ENCODE measurements around the gene RAB10. TPM values are rescaled to one million over a fixed set of nuclear protein-coding genes. Genes with fewer than 3 reads are reported as not detected.

Gene RAB10
- total and polyA plus RNA-seq, 2 of the 13 experiments (the other 11 are each of a cell fraction or from before 2014, with no cell fraction given) = 48.2 to 120 TPM

DNA sequence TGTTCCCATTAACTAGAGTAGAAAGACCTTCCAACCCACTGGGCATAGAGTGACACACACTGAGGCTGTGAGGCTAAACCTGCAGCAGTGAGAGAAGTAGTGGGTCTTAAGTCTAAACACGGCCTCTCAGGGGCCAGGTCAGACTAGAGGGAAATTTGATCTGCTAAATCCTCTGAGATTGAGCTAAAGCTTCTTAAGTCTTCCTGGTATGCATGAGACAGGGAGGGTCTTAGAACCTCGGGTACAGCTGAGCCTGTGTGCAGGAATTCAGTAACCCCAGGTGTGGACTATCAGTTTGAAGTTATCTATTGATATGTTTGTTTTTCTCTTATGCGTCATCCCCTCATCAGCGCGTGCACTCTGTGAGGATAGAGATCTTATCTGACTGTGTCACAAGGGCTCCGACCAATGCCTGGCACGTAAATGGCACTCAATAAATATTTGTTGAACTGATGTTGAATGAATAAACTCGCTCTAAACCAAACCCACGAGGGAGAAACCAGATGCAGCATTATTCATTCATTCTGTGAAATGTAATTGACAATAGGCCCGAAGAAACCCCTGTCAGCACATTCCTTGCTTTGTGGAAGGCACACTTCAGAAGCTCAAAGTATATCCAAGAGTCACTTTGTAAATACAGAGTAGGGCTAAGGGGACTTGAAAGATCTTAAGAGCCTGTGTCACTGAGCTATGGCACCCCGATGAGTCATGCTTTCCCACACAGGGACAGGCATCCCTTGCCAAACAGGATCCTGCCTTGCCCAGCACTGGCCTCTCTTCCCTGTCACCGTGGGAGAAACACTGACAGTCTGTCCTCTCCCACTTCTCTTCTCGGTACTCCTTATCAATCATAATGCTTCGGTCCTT lies 21.7 kb upstream of the RAB10 start (continued):
- TF ChIP-seq, protein P1, sequence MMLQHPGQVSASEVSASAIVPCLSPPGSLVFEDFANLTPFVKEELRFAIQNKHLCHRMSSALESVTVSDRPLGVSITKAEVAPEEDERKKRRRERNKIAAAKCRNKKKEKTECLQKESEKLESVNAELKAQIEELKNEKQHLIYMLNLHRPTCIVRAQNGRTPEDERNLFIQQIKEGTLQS (CRISPR knock-in tag; IDR thresholded peaks at IDR 0.05) = peak; percentile 91
- TF ChIP-seq TBP (CRISPR knock-in tag; IDR thresholded peaks at IDR 0.05) = no peak
- TF ChIP-seq, protein P2, sequence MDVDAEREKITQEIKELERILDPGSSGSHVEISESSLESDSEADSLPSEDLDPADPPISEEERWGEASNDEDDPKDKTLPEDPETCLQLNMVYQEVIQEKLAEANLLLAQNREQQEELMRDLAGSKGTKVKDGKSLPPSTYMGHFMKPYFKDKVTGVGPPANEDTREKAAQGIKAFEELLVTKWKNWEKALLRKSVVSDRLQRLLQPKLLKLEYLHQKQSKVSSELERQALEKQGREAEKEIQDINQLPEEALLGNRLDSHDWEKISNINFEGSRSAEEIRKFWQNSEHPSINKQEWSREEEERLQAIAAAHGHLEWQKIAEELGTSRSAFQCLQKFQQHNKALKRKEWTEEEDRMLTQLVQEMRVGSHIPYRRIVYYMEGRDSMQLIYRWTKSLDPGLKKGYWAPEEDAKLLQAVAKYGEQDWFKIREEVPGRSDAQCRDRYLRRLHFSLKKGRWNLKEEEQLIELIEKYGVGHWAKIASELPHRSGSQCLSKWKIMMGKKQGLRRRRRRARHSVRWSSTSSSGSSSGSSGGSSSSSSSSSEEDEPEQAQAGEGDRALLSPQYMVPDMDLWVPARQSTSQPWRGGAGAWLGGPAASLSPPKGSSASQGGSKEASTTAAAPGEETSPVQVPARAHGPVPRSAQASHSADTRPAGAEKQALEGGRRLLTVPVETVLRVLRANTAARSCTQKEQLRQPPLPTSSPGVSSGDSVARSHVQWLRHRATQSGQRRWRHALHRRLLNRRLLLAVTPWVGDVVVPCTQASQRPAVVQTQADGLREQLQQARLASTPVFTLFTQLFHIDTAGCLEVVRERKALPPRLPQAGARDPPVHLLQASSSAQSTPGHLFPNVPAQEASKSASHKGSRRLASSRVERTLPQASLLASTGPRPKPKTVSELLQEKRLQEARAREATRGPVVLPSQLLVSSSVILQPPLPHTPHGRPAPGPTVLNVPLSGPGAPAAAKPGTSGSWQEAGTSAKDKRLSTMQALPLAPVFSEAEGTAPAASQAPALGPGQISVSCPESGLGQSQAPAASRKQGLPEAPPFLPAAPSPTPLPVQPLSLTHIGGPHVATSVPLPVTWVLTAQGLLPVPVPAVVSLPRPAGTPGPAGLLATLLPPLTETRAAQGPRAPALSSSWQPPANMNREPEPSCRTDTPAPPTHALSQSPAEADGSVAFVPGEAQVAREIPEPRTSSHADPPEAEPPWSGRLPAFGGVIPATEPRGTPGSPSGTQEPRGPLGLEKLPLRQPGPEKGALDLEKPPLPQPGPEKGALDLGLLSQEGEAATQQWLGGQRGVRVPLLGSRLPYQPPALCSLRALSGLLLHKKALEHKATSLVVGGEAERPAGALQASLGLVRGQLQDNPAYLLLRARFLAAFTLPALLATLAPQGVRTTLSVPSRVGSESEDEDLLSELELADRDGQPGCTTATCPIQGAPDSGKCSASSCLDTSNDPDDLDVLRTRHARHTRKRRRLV (CRISPR knock-in tag; IDR thresholded peaks at IDR 0.05) = no peak
- no peak for TF ChIP-seq DMAP1 (CRISPR knock-in tag; IDR thresholded peaks at IDR 0.05)
- no peak; the same call in 1 of the 2 replicates for TF ChIP-seq ZNF7 (CRISPR knock-in tag; IDR thresholded peaks at IDR 0.05)
- TF ChIP-seq ZNF136 (CRISPR knock-in tag; IDR thresholded peaks at IDR 0.05; ENCODE audit: low read depth) = 0 out of 2 replicates have a peak, but pooled peaks have one; percentile 71
- no peak for TF ChIP-seq ZBTB20 (CRISPR knock-in tag; IDR thresholded peaks at IDR 0.05; ENCODE audit: borderline replicate concordance, low read depth)
- no peak for TF ChIP-seq POGZ (CRISPR knock-in tag; IDR thresholded peaks at IDR 0.05)
- no peak for TF ChIP-seq PHF5A (CRISPR knock-in tag; IDR thresholded peaks at IDR 0.05; ENCODE audit: low read depth, unreplicated experiment)
- TF ChIP-seq SMARCE1 (IDR thresholded peaks at IDR 0.05; ENCODE audit: borderline replicate concordance) = no peak
- TF ChIP-seq, protein P3, sequence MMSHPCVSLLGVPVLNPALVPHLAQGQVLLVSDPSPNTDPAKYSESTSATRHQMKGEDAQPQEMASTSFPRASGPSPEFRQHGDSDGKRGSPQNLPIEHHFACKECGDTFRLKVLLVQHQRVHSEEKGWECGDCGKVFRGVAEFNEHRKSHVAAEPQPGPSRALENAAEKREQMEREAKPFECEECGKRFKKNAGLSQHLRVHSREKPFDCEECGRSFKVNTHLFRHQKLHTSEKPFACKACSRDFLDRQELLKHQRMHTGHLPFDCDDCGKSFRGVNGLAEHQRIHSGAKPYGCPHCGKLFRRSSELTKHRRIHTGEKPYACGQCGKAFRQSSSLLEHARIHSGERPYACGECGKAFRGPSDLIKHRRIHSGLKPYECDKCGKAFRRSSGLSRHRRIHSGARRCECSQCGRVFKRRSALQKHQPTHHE (CRISPR knock-in tag; IDR thresholded peaks at IDR 0.05; ENCODE audit: borderline replicate concordance) = no peak
- 0 out of 2 replicates have a peak, but pooled peaks have one; percentile 78 for TF ChIP-seq SSRP1 (CRISPR knock-in tag; IDR thresholded peaks at IDR 0.05)
- no peak for TF ChIP-seq NFE2L1 (CRISPR knock-in tag; IDR thresholded peaks at IDR 0.05; ENCODE audit: borderline replicate concordance)
- no peak for TF ChIP-seq ZNF562 (CRISPR knock-in tag; IDR thresholded peaks at IDR 0.05; ENCODE audit: borderline replicate concordance)
- TF ChIP-seq ZNF550 (CRISPR knock-in tag; IDR thresholded peaks at IDR 0.05; ENCODE audit: borderline replicate concordance) = no peak
- TF ChIP-seq DNMT3B (CRISPR knock-in tag; conservative IDR thresholded peaks at IDR 0.05) = peak; percentile 26; the same call in 1 of the 2 replicates
- no peak; the same call in 2 of the 3 replicates for TF ChIP-seq MXI1 (IDR thresholded peaks at IDR 0.05; ENCODE audit: borderline replicate concordance, low read depth, low read length)
- no peak for TF ChIP-seq MED8 (CRISPR knock-in tag; IDR thresholded peaks at IDR 0.05; ENCODE audit: insufficient replicate concordance)
- TF ChIP-seq RXRA (CRISPR knock-in tag; IDR thresholded peaks at IDR 0.05) = no peak
- no peak for TF ChIP-seq SOX13 (IDR thresholded peaks at IDR 0.05)
- peak in 1 of 2 experiments; percentile 73; a peak in 2 of 4 replicates for TF ChIP-seq SOX13 (CRISPR knock-in tag; conservative IDR thresholded peaks at IDR 0.05 in 1 of 2, IDR thresholded peaks at IDR 0.05 in 1 of 2)
- TF ChIP-seq, protein P4, sequence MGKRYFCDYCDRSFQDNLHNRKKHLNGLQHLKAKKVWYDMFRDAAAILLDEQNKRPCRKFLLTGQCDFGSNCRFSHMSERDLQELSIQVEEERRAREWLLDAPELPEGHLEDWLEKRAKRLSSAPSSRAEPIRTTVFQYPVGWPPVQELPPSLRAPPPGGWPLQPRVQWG (CRISPR knock-in tag; IDR thresholded peaks at IDR 0.05; ENCODE audit: borderline replicate concordance, low read depth) = no peak
- no peak for TF ChIP-seq NBN (conservative IDR thresholded peaks at IDR 0.05)

Measured in HepG2 (cell line).